Measurements from ENCODE around the gene CA5B.

DNA sequence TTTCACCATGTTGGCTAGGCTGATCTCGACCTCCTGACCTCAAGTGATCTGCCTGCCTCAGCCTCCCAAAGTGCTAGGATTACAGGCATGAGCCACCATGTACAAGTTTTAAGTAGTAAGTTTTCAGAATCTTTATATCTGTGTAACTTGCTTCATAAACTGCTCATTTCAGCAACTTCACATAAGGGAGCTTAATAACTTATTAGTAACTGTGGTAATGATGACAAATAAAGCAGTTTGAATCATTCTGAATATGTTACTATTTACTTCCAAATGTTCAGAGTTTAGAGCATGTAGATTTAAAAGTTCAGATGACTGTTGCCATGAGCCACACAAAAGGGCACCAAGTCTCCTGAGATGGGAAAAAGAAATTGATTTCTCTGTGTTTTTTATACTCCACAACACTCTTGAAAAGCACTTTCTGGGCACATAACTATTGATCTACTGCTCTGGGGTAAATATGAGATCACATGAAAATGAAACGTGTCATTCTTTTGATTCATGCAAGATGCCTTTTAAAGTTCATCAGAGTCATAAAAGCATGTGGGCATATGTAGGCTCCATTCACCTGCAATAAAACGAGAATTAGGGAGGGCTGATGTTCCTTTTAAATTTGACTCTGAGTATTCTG lies 14.1 kb upstream of the CA5B start:
- no peak for TF ChIP-seq EZH2 (IDR thresholded peaks at IDR 0.05; ENCODE audit: low read depth)
- TF ChIP-seq, protein P1, sequence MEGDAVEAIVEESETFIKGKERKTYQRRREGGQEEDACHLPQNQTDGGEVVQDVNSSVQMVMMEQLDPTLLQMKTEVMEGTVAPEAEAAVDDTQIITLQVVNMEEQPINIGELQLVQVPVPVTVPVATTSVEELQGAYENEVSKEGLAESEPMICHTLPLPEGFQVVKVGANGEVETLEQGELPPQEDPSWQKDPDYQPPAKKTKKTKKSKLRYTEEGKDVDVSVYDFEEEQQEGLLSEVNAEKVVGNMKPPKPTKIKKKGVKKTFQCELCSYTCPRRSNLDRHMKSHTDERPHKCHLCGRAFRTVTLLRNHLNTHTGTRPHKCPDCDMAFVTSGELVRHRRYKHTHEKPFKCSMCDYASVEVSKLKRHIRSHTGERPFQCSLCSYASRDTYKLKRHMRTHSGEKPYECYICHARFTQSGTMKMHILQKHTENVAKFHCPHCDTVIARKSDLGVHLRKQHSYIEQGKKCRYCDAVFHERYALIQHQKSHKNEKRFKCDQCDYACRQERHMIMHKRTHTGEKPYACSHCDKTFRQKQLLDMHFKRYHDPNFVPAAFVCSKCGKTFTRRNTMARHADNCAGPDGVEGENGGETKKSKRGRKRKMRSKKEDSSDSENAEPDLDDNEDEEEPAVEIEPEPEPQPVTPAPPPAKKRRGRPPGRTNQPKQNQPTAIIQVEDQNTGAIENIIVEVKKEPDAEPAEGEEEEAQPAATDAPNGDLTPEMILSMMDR (conservative IDR thresholded peaks at IDR 0.05) = no peak

All from PC-9 (cell line).